D721Med (cell line): Measurements from ENCODE around the gene LUZP1.

Source experiments
- DNase-seq: peaks from one replicate; pipeline ENCODE4 v3.0.0; 2011; ENCODE audit warnings: low spot score; ENCODE audit not compliant: insufficient read length
- FAIRE-seq: peaks from 2 replicates; lab custom pipeline; 2011; peaks lifted over from hg19 to GRCh38; lab: Jason Lieb, UNC
- CTCF ChIP-seq: IDR thresholded peaks from 2 replicates; pipeline ENCODE4 v1.5.1; 2012; ENCODE audit warnings: mild to moderate bottlenecking, control low read depth; ENCODE audit not compliant: insufficient read depth; ENCODE audit errors: missing control alignments

Gene LUZP1

GRCh38 chr1:23124259-23125026, 44.2 kb downstream of the LUZP1 start:
- FAIRE-seq (no peak), DNase-seq (no peak)
- TF ChIP-seq CTCF, result no peak

GRCh38 chr1:23123528-23123927, 45.1 kb downstream of the LUZP1 start:
- DNase-seq (no peak), FAIRE-seq (no peak)
- TF ChIP-seq CTCF, result no peak

DNA sequence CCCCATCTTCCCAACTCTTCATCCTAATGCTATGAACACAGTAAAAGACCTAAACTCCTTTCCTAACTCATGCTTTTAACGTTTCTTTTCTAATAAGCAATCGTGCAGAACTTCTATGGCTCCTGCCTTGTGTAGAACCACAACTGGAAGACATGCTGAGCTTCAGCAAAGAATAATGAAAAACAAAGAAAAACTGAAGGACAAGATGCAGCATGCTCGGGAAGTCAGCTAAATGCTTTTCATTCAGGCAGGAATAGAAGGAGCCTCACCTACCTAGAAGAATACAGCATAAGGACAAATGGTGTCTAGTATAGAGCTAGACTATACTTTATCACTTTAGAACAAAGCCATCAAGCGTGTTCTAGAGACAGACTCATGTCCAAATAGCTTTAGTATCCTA, 45.9 kb downstream of the LUZP1 start:
- FAIRE-seq (no peak), DNase-seq (no peak)
- TF ChIP-seq CTCF, result no peak

GRCh38 chr1:23122023-23122748, 46.5 kb downstream of the LUZP1 start:
- no peak for TF ChIP-seq CTCF
- DNase-seq (no peak), FAIRE-seq (no peak)

- FAIRE-seq (no peak), DNase-seq (no peak)
- TF ChIP-seq CTCF, result no peak
These were observed 48.3 kb downstream of the LUZP1 start for GRCh38 chr1:23120383-23120782.

- DNase-seq, result no peak
- FAIRE-seq, result no peak
- no peak for TF ChIP-seq CTCF
These were observed 49.5 kb downstream of the LUZP1 start for GRCh38 chr1:23118957-23119792.
